ENCODE data around the gene PRR13.

GRCh38 chr12:53474077-53474476 is 32.5 kb downstream of the PRR13 start:
- TF ChIP-seq CTCF (IDR thresholded peaks at IDR 0.05; ENCODE audit: poor library complexity, severe bottlenecking), result no peak
- no peak for TF ChIP-seq SMC3 (conservative IDR thresholded peaks at IDR 0.05; ENCODE audit: poor library complexity)
- no peak for TF ChIP-seq REST (IDR thresholded peaks at IDR 0.05; ENCODE audit: borderline replicate concordance)
- TF ChIP-seq EZH2 (IDR thresholded peaks at IDR 0.05; ENCODE audit: borderline replicate concordance, insufficient read depth, low read length, poor library complexity, severe bottlenecking), result no peak
- TF ChIP-seq TAF1 (IDR thresholded peaks at IDR 0.05; ENCODE audit: low read depth), result no peak
- no peak for TF ChIP-seq MXI1 (conservative IDR thresholded peaks at IDR 0.05; ENCODE audit: poor library complexity, severe bottlenecking)
- TF ChIP-seq EP300 (conservative IDR thresholded peaks at IDR 0.05; ENCODE audit: poor library complexity, severe bottlenecking), result no peak
- TF ChIP-seq RAD21 (conservative IDR thresholded peaks at IDR 0.05), result no peak
- TF ChIP-seq POLR2AphosphoS5 (IDR thresholded peaks at IDR 0.05), result no peak

Data from neural cell (in vitro differentiated cells).